Amniotic epithelial cell (primary cell): ENCODE data around the gene ACP1.

Experiments
- DNase-seq: peaks from one replicate; pipeline ENCODE4 v3.0.0-alpha.2; 2010; ENCODE audit warnings: low read depth

The ACP1 gene

GRCh38 chr2:264493-265468 lies at the start of gene ACP1:
ACP1 (plus strand) TSS chr2:264947; CDS start chr2:264965, 18 bp downstream.
- peak; percentile 86 for DNase-seq

DNA sequence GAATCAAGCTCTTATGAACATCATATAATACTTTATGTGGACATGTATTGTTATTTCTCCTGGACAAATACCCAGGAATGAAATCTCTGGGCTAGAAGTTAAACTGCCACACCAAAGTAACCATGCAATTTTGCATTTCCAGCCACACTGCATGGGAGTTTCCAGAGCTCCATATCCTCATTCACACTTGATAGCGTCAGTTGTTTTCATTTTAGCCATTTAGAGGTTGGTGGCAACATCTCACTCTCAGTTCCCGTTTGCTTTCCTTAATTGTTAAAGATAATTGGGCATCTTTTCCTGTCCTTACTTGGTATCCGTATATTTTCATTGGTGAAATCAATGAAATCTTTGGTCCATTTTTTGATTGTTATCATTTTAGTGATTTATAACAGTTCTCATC lies 48.7 kb upstream of the ACP1 start:
- DNase-seq = no peak

GRCh38 chr2:223451-223850 lies 41.3 kb upstream of the ACP1 start:
- DNase-seq = no peak

- DNase-seq = no peak
Measured at GRCh38 chr2:223971-224760, 40.6 kb upstream of the ACP1 start.

DNA sequence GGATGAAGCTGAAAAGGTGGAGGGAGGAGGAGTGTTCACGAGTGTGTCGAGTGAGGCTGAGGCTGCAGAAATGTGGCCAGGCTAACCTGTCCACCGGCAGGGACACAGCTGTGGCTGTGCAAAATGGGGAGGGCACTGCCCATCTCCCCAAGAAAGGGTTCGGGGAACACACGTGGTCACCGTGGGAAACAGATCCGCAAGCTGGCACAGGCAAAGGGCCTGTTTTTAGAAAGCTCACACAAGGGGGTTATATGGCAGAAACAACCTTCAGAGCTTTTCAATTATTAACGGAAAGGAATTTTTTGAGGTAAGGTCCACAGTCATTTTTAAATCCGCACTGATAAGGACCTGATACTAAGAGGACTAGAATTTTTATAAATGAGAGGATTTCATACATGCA lies 36.6 kb upstream of the ACP1 start:
- no peak for DNase-seq

DNA sequence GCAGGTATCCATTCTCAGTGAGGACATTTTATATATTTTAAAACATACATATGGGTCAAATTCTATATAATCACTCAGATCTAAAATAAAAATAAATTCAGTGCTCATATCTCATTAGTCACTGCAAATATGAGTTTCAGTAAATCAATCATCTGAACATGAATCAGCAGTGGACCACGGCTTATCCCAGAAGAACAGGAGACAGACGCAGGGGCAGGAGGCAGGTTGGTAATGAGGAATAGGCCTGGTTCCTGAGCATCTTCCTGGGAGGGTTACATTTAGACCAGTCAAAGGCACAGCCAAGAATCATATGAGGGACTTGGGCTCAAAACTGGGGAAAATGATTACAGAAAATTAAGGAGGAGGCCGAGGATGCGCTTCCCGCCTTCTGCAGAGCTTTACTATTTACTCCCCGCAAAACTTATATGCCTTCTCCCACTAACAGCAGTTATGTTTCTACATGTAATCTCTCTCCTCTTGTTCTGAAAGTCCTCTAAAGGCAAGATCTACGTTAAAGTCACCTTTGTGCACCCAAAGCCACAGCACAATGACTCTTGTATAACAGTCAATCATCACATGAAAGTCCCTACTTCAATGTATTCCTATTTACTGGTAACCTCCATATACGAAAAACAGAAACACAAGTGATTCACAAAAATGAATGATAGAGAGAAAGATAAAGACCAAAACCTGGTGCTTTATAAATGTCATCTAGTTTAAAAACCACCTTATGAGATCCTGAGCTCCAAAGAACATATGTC lies 36.0 kb upstream of the ACP1 start:
- DNase-seq = no peak

DNA sequence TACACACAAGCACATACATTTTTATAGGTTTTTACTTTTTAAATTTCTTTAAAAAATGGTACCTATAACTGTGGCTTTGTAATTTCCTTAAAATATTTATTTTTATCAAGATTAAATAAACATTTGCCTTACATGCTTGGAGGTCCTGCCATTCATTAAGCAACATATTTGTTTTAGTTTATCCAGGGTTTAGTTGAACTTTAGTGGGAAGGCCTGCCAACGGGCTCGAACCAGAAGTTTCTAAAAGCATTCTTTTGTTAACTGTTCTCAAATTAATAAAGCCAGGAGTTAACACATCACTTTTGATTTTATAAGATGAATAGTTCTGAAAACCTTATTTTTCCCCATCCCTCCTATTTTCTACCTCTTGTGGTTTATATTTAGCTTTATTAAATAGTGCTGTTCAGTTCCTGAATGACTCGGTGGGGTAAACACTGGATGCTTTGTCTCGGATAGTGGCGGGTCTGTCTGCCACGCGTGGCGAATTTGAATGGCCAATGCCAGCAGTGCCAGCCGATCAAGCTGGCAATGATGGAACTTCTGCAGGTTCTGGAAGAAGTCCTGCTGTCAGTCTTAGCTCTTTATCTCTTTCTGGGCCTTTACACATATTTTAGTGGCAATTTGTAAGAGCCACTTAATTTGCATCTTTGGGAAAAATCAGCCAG lies 33.1 kb upstream of the ACP1 start:
- no peak for DNase-seq

GRCh38 chr2:233030-233429 lies 31.7 kb upstream of the ACP1 start:
- DNase-seq = no peak

DNA sequence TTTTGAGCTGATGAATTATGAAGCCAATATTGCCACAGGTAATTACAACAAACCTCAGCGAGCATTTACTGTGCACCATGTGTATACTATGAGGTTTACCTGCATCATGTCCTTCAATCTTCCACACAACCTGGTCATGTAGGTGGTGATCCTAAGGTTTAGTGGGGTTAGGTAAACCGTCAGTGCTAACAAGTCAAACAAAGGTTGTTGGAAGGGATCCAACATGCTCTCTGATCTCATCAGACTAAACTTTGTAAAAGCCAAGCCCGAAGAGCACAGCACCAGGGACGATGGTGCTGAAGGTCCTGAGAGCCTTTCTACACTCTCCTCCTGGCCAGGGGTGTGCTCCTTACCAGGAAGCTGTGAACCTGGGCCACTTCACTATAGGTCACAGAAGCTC lies 30.3 kb upstream of the ACP1 start:
- DNase-seq = no peak

- no peak for DNase-seq
Measured at GRCh38 chr2:236993-237539, 27.7 kb upstream of the ACP1 start.

- DNase-seq = no peak
Measured at GRCh38 chr2:237878-238277, 26.9 kb upstream of the ACP1 start.

DNA sequence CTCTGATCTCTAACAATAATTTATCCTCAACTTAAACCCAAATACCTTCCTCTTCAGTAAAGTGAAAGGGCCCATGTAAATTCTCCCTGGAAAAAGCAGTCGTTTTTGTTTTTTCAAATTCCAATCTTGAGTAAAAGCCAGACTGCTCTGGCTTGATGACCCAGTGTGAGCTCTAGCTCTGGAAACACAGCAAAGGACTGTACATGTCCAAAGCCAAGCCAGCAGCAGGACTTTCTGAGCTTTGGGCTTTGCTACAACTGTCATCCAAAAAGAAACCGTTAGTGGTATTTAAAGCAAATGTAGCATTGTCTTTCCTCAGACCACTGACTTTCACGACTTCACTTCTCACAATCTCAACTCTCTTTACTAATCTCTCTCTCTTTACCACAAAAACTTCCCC lies 26.3 kb upstream of the ACP1 start:
- DNase-seq = no peak

DNA sequence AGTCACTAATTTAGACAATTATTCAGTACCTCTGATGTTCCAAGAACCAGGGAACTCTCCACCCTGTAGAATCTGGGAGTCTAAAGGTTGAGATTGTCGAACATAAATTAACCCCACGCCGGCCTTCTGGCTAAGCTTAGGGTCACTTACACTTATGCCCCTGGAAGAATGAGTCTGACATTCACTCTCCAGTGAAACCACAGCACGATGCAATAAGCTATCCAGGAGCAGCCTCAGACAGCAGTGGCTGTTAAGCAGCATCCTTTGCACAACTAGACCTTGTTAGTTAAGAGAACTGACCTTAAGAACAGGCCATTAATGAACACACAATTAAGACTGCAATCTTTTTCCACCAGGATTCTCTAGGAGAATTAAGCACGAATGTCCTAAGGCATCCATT lies 25.9 kb upstream of the ACP1 start:
- no peak for DNase-seq

- DNase-seq = no peak
Measured at GRCh38 chr2:244547-244946, 20.2 kb upstream of the ACP1 start.

DNA sequence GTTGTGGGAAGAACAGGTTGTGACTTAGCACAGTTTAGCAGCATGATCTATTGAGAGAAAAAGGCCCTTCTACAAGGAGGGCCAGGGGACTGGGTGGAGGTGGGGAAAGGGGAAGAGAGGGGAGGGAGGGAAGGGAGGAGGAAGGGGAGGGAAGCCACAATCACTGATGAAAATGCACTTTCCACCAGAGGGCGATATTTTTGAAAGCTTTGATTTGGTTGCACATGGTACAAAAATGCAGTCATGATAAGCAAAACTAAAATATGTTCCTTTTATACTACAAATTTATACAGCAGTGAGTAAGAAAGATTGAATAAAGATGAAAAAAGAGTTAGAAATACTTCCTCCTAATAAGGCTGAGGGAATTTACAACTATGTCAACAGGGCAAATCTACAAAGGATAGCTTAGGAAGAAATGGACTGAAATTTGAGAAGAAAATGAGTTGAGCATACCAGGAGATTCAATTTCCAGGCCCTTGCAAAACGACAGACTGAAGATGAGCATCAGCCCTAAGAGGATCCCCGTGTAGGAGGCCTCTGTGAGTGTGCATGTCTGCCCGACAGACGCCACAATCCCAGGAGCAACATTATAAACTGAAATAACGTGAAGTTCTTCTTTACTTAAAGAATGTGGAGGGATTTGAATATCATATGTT lies 18.1 kb upstream of the ACP1 start:
- peak; percentile 84 for DNase-seq

DNA sequence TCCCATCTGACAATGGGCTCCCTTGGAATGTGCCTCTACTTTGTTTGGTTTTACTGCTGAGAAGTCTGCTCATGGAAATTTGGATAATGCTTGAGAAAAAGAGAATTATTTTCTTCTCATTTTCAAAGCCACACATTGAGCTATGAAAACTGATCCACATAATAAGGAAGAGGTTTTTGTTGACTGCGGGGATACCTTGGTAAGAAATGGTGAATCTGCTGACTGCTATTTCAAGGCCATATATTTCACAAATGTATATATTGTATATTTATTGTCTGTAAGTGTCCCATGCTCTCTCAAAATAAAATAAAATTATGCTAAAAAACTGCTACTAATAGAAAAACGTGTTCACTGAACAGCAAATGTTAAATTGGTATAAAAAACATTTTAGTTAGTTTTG lies 16.0 kb upstream of the ACP1 start:
- no peak for DNase-seq

GRCh38 chr2:249538-250042 lies 15.2 kb upstream of the ACP1 start:
- DNase-seq = no peak

- no peak for DNase-seq
Measured at GRCh38 chr2:252001-252602, 12.6 kb upstream of the ACP1 start.

DNA sequence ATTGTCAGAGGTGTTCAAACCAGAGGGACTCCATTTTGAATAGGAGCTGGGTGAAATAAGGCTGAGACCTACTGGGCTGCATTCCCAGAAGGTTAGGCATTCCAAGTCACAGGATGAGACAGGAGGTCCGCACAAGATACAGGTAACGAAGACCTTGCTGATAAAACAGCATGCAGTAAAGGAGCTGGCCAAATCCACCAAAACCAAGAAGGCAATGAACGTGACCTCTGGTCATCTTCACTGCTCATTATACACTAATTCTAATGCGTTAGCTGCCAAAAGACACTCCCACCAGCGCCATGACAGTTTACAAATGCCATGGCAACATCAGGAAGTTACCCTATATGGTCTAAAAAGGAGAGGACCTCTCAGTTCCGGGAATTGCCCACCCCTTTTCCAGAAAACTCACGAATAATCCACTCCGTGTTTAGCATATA lies 11.5 kb upstream of the ACP1 start:
- no peak for DNase-seq

DNA sequence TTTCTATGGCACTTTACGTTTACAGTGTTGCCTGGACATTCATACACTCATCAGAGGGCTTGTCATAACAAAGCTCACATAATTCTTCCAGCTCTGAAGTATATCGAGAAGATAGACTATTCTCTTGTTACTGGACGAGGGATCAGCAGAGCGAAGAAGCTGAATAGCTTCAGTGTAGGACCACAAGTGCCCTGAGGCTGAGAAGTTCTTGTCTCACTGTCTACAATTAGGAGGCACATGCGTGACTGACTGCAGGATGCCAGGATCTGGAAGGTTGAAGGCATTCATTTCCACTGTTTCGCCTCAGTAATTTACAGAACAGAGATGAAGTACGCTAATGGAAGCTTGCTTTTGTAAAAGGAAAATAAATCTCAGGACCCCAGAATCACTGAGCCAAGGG lies 10.5 kb upstream of the ACP1 start:
- no peak for DNase-seq
